ENCODE data around the gene SNED1. TPM values are rescaled to one million over a fixed set of nuclear protein-coding genes. Genes with fewer than 3 reads are reported as not detected.

SNED1 gene
- total RNA-seq, 1 experiment from 2014 or later = 53.1 TPM

DNA sequence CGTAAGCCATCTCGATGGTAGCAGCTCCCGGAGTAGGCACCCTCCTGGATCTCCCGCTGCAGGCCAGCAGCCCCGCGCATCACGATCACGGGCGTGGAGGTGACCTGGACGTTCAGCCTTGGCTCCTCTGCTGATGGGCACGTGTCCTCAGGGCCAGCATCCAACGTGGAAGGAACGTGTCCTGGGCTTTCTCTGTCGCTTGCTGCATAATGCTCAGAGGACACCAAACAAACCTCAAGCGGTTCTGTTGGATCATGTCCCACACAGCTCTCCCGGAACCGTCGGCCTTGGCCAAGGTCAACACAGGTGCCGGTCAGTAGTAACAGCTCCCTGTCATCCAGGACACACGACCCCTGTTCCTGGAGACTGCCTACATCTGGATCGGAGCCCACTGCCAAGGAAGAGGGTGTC, 127.8 kb downstream of the SNED1 start:
- no peak for DNase-seq (ENCODE audit: low read depth)

DNA sequence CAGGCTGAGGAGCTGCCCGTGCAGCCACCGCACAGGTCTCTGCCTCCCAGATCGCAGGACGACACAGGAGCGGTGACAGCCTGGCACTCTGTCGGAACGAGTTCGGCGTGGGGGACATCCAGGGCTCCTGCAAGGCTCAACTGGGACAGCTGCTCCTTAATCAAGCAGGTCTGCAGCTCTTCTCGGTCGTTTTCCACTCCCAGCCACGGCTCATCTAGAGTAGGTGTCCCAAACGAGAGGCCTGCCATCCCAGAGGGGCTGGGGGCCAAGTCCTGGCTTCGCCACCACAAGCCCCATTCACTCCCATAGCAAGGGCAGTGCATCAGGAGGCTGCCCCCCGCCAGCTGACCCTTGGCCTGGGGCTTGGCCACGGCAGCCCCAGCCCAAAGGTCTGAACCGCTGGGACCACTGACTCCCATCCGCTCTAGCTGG, 128.4 kb downstream of the SNED1 start:
- no peak for DNase-seq (ENCODE audit: low read depth)

DNA sequence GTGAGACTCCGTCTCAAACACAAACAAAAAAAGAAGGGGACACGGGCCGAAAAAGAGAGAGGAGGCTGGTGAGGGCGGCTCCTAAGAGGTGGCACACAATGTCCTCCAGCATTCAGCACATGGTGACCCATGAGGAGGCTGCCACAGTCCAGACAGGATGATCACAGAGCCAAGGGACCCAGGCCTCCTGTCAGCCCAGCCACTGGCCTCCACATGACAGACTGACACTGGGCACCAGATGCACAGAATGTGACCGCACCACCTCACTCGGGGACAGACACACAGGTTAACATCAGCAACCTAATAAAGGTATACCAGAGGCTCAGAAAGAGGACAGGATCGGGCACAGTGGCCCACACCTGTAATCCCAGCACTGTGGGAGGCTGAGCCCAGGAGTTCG, 129.8 kb downstream of the SNED1 start:
- DNase-seq (ENCODE audit: low read depth) = no peak

DNA sequence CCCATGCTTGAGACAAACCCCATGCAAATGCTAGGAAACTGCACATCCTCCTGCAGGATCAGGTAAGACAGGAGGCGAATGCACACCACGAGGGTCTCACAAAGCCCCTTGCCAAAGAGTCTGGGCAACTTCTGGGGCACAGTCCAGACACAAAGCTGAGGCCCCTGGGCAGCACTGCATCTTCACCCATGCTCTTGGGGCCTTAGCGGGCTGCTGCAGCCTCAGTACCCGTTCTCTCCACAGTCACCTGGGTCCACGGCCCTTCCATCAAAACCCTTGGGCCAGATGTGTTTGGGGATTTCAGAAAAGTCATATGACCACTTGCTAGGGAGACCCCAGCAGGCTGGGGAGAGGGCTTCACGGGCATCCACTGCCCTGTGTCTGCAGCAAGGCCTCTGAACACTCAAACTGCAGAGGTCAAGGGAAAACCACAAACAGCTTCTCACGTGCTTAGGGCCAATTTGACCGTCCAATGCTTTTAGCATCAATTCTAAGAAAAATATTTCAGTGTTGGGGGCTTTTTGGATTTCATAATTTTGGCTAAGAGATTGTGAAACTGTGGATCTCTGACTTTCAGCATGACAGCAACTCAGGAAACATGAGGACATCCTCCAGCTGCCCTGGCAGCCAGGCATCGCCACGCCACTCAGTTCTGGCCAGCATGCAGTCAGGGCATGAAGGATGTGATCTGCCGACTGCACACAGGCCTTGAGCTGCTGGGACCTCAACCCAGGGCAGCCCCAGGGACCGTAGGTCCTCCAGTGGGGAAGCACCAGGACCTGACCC, 130.9 kb downstream of the SNED1 start:
- no peak for DNase-seq (ENCODE audit: low read depth)

DNA sequence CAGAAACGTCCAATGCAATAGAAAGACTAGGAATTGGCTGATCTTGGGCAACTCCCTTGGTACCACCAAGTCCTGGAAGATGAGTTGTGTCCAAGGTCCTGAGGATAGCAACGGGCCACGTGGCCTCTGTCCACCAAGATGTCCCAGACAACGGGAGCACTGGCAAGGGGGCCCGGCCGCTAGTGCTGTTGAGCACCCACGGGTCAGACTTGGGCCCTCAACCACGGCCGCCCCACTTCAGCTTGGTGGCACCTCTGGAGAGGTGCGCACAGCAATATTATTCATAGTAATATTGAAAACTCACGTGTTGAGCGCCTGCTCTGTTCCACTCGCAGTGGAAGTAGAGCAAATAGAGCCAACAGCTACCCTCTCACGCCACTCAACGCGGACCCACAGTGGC, 131.9 kb downstream of the SNED1 start:
- DNase-seq (ENCODE audit: low read depth) = no peak

DNA sequence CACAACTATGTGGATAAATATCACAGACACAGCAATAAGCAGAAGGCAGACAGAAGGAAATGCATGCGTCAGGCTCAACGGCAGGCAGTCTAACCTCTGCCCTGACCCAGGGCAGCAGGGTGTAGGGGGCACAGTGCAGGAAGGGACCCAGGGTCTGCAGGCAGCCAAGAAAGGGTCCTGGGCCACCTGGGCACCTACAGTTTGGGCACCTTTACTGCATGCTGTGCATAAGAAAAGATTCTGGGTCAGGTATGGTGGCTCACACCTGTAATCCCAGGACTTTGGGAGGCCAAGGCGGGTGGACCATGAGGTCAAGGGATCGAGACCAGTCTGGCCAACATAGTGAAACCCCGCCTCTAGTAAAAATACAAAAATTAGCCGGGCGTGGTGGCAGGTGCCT, 133.1 kb downstream of the SNED1 start:
- no peak for DNase-seq (ENCODE audit: low read depth)

DNA sequence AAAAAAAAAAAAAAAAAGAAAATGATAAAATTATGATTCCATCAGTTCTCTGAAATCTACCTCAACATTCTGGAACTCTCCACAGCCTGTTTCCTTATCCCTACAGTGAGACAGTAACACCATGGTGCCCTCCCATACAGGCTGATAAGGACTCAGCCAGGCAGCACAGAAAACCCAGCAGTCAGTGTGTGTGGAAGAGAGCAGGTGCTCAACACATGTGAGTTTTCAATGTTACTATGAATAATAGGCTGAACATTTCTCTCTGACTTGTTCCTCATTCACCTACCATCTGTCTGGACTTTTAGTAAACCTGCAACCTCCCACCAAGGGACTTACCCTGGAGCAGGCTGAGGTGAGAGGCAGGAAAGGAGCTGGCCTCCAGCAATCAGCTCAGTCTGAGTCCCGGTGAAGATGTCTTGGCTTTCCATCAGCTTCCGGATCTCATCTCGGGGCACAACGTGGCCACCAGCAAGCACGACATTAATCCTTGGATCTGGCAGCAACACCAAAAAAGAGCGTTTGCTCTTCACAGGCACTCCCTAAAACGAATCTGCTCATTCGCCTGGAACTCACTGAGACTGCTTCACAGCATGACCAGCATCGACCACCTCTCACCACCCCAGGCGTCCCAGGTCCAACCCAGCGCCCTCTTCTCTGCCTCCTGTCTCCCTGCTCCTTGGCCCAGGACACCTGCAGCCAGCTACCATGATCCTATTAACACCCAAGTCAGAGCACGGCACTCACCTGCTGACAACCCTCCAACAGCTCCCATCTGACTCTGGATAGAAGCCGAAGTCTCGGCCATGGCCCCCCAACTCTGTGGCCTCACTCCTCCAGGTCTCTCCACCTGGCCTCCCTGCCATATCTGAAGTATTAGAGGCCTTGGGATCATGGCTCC, 134.4 kb downstream of the SNED1 start:
- no peak for DNase-seq (ENCODE audit: low read depth)

DNA sequence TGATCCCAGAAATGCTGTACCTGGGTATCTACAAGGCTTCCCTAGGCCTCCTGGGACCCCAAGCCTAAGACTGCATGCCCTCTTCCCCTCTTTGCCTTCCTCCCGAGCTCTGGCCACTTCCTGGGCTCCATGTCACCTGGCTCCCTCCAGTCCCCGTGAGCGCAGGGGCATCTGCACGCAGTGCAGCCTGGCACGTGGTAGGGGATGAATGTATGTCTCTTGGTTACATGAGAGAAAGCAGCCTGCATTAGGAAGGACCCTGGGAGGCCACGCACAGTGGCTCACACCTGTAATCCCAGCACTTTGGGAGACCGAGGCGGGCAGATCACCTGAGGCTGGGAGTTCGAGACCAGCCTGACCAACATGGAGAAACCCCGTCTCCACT, 135.0 kb downstream of the SNED1 start:
- DNase-seq (ENCODE audit: low read depth) = no peak

DNA sequence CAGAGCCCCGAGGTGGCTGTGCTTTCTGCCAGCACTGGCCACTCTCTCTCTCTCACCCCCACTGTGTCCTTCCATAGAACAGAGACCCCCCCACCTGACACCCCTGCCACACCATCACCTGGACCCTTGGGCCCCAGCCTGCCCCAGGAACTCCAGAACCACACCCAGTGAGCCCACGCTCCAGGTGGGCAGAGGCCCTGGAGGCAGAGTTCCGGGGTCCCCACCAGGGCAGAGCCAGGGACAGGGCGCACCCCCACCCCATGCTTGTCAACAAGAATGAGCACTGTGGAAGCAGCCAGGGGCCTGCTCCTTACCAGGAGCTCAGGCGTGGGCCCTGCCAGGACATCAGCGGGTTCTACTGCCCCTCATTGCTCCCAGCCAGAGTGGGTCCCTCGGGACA, 136.3 kb downstream of the SNED1 start:
- no peak for DNase-seq (ENCODE audit: low read depth)

DNA sequence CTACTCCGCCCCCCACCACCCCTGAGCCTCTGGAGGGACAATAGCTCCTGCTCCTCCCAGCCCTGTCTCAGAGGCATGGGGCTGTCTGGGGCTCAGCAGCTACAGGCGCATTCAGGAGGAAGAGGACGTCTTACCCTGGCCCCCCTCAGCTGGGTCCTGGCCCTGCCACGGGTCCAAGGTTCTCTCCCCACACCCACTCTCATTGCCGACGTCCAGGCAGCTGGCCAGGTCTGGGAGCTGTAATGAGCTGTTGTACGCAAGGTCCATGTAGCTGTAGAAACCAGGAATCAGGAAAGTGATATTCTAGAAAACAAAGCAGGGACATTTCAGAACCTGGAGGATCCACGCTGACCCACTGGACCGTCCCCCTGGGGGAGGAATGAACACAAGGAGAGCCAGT, 137.3 kb downstream of the SNED1 start:
- no peak for DNase-seq (ENCODE audit: low read depth)

DNA sequence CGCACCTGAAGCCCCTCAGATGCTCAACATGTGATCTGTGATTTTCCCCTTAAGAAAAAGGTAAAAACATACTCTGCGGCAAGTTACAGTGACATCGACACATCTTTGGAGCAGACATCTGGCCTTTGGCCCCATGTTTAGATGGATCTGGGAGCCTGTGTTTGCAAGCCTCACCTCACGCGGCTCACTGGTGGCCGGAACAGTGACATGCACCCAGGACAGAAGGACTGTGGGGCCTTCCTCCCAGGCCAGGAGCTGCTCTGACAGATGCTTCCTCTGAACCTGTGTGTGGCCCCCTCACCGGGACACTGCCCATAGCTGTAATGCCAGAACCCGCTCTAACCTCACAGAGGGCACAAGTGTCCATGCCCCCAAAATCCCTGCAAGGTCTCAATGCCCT, 137.8 kb downstream of the SNED1 start:
- no peak for DNase-seq (ENCODE audit: low read depth)

DNA sequence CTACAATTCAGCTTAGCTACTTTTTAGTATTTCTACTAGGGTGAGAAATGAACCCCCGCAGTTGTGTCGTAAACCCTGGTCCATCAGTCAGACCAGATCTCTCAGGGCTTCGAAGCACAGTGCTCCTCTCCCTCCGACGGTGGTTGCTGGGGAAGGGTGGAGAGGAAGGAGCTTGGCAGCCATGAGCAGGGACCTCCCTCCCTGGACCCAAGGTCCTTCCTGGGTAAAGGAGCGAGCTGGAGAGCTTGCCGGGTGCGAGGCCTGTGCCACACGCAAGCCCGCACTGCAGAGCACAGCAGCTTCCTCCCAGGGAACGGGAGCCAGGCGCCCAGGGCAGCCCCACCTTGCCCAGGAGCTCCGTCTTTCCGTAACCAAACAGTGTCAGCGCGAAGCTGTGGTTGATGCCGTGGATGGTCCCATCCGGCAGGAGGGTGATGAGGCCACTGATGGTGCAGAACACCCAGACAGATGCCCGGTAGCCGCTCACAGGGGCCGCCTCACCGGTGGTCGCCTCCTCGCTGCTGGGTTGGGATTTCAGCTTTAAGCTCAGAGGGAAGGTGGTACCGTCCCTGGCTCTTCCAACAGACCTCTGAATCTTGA, 138.3 kb downstream of the SNED1 start:
- DNase-seq (ENCODE audit: low read depth) = no peak

DNA sequence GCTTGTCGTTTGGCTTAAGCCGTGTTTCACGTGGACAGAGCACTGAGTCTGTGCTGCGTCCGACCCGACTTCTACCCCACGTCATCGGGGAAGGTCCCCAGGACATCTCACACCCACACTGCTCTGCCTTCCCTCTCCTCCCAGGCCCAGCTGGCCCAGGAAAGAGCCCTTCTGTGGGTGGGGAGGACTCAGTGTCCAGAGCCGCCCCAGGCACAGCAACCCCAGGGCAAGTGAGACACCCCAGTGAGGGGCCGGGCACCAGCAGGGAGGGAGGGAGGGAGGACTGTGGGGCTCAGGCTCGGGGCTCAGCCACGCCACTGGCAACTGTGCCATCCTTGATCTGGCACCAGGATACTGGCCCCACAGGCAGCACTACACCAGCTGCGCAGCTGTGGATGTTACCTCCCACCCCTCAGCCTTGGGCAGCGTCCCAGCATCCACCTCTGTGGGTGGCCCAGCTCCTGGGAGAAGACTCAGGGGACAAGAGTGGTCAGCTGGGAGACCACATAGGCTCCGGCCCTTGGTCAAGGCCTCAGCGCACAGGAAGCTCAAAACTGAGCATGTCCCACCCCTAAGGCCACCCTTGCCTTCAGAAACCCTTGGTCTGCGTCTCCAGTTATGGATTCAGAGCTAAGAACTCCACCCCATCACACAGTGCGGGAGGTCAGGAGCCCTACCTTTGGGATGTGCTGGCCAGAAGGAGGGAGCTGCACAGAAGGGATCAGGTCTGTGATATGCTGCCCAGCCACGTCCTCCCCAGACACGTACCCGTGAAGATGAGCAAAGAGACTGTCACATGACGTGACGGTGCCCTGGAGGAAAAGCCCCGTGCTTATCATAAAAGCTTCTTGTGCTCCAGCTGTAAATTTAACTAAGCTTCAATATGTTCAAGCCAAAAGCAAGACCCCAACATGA, 139.1 kb downstream of the SNED1 start:
- DNase-seq (ENCODE audit: low read depth) = no peak

DNA sequence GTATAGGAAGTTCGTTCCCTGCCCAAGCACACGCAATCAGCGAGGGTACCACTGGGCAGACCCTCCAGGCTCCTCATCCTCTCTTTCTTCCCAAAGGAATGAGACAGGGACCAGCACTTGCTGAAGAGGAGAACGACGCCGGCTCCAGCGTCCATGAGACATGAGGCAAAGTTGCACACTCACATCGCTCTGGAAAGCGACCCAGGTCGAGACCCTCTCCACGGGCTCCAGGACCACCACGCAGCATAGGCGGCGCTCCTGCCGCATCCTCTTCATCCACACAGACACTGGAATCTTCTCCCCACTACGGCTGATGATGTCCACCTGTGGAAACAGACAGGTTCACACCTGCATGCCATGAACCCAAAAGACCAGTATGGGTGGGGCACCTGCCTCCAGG, 140.1 kb downstream of the SNED1 start:
- DNase-seq (ENCODE audit: low read depth) = no peak

DNA sequence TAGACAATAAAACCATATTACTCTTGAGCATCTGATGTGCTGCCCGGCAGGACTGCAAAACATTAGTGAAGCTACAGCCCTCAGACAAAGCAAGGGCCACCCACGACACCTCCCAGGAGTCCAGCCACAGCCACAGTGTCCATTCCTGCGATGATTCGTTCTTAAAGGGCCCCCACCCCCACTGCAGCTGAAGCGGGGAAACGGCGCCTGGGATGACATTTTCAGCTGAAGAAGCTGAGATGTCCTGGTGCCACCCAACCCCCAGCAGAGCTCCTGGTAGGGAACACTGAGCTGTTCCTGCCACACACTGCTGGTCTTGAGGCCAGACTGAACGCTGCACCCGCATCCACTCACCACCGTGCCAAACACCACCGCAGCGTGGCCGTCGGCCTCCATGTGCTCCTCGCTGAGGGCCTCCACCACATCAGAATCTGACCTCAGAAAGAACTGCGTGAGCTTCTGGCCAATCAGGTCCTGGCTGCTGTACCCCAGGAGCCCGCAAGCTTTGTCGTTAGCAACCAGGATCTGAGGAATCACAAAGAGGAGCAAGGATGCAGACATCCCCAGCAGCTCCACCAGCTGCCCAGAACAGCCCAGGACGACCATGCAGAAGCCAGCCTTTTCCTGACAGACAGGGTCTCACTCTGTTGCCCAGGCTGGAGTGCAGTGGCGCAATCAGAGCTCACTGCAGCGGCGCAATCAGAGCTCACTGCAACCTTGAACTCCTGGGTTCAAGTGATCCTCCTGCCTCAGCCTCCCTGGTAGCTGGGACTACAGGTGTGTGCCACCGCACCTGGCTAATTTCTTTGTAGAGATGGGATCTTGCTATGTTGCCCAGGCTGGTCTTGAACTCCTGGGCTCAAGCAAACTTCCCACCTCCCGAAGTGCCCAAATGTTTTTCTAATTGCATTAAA, 141.4 kb downstream of the SNED1 start:
- DNase-seq (ENCODE audit: low read depth) = no peak

DNA sequence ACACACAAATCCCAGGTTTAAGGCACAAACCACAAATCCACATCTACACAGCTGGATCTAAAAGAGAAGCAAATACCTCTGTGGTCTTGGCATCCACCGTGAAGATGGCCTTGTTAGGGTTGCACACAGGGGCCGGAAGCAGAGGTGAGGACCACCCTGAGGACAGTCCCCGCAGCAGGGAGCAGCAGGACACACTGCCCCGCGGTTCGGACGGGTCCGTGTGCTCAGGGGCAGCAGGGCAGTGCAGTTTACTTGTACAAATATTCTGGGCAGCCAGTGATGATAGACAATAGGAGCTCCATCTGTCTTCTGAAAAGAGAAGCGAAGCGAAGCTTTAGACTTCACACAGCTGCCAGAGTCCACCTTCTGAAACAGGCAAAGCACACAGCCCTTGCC, 142.0 kb downstream of the SNED1 start:
- no peak for DNase-seq (ENCODE audit: low read depth)

DNA sequence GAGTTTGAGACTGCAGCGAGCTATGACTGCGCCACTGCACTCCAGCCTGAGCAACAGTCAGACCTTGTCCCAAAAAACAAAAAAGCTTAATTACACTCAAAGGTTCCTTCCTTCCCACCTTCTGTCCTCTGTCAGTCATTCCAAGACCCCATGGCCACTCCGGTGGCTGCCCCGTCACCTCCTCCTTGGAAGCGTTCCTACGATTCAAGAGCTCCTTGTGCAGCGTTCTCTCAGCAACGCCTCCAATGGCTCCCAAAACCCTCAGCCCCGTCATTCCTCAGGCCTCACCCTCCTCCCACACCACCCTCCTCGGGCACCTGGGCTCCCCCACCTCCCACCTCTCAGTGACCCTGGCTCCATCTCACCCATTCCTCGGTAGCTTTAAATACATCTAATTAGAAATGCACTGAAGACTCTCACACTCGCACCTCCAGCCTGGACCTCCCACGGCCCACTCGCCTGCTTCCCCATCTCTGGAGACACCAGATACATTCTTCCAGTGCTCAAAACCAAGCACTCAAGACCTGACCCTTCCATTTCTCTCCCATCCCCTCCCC, 142.9 kb downstream of the SNED1 start:
- no peak for DNase-seq (ENCODE audit: low read depth)

DNA sequence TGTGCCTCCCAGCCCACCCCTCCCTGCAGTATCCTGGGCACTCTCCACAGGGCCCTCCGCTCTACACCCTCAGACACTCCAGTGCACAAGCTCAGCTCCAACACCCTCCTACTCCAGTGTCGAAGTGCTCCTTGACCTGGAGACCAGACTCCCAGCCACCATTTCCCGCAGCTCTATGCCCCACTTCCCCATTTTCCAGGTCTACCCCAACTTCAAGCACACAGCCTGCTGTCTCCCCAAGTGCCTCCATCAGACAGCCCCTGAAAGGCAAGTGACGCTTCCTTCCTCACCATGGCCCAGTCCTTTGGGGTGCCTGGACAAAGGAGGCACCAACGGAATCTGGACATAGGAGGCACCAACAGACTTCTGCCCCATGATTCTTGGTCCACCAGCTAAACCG, 143.6 kb downstream of the SNED1 start:
- DNase-seq (ENCODE audit: low read depth) = no peak

DNA sequence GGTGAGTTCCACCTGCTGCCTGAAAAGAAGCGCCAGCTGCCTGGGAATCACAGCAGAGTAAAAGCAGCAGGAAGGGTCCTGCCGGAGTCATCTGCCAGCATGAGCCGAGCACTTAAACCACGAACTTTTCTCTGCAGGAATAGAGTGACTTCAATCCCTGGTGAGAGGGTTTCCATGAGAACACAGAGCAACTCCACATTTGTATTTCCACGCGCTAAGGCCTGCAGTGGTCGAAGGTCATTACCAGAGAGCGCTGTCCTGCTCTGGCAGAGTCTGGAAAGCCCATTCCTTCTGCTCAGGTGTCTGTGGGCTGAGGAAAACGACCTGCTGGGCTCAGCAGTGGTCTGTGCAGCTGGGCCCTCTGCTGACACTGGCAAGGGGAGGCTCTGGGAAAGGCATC, 144.2 kb downstream of the SNED1 start:
- no peak for DNase-seq (ENCODE audit: low read depth)
